WTC11 (cell line): ENCODE measurements around the gene NUTM2G. TPM values are rescaled to one million over a fixed set of nuclear protein-coding genes. Genes with fewer than 3 reads are reported as not detected.
"Not testable (repeated sequence)": the region's sequence is repeated elsewhere in the genome, so short reads cannot be mapped to it uniquely, and the experiment has no call there.

Experiments used
- ATAC-seq: fragments of 200-7000 bp; cut with Tn5 transposase; 2 replicates; pipeline ENCODE4 v1.10.0; 2021; ENCODE audit warnings: mild to moderate bottlenecking, moderate library complexity
- CTCF ChIA-PET: fragments of 300-600 bp; sonication (Branson Sonifier 250); formaldehyde crosslinking; loops from one replicate; lab custom pipeline; 2021; ENCODE audit warnings: antibody characterized with exemption; lab: Charles Lee
- POLR2A ChIA-PET: fragments of 350-600 bp; sonication (Branson Sonifier 250); formaldehyde crosslinking; loops from one replicate; lab custom pipeline; 2021; ENCODE audit warnings: antibody characterized with exemption; lab: Charles Lee
- DNase-seq: peaks from one replicate; pipeline ENCODE4 v3.0.0; 2021; ENCODE audit warnings: low spot score
- H3K27ac Mint-ChIP-seq: 2 replicates; pipeline ENCODE4 v1.8.0; 2021; ENCODE audit warnings: mixed read lengths
- H3K27me3 Mint-ChIP-seq: 2 replicates; pipeline ENCODE4 v1.8.0; 2021; ENCODE audit warnings: low read depth, mild to moderate bottlenecking, moderate library complexity, mixed read lengths
- H3K36me3 Mint-ChIP-seq: 2 replicates; pipeline ENCODE4 v1.8.0; 2021; ENCODE audit warnings: mixed read lengths
- H3K4me1 Mint-ChIP-seq: 2 replicates; pipeline ENCODE4 v1.8.0; 2022; ENCODE audit warnings: mixed read lengths
- H3K4me3 Mint-ChIP-seq: 2 replicates; pipeline ENCODE4 v1.8.0; 2021; ENCODE audit warnings: mild to moderate bottlenecking, moderate library complexity, mixed read lengths
- H3K9me3 Mint-ChIP-seq: 2 replicates; pipeline ENCODE4 v1.8.0; 2021; ENCODE audit warnings: mixed read lengths
- EMX1 ChIP-seq: fragments of 250-450 bp; sonication (Bioruptor Pico); IDR thresholded peaks from 2 replicates; pipeline ENCODE4 v1.8.0; 2021; ENCODE audit warnings: mild to moderate bottlenecking
- NFATC4 ChIP-seq: fragments of 250-450 bp; sonication (Bioruptor Pico); IDR thresholded peaks from 2 replicates; pipeline ENCODE4 v1.9.0; 2021; ENCODE audit warnings: mild to moderate bottlenecking
- TCF7 ChIP-seq: sonication (generic); formaldehyde crosslinking; IDR thresholded peaks from 2 replicates; pipeline ENCODE4 v1.8.0; 2022; ENCODE audit warnings: mild to moderate bottlenecking, low read depth, missing genetic modification reagents, moderate library complexity
- ZBTB21 ChIP-seq: sonication (generic); formaldehyde crosslinking; IDR thresholded peaks from 2 replicates; pipeline ENCODE4 v1.8.1; 2023; ENCODE audit warnings: mild to moderate bottlenecking, missing genetic modification reagents, borderline replicate concordance
- ZNF219 ChIP-seq: sonication (generic); formaldehyde crosslinking; IDR thresholded peaks from 2 replicates; pipeline ENCODE4 v1.8.0; 2023; ENCODE audit warnings: missing genetic modification reagents, mild to moderate bottlenecking, borderline replicate concordance
- total RNA-seq: library from RNA; stranded (reverse); gene quantifications from 3 replicates; pipeline ENCODE4 v1.2.3, GENCODE V29; 2021

NUTM2G gene
- total RNA-seq, 1 experiment from 2014 or later = 0.50 TPM

DNA sequence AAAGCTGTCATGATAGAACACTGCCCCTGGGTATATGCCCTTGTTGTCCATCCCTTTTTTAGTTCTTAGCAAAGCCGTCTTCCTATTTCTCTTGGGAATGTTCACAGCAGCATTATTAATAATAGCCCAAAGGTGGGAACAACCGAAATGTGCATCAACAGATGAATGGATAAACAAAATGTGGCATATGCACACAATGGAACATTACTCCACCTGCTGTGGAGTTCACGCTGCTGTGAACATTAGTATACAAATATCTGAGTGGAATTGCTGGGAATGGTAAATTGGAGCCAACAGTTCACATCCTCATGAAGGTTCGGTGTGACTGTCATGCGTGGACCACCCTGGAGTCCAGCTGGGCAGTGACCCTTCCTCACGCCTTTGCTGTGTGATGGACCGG is 36.5 kb upstream of the NUTM2G start:
- Mint-ChIP-seq H3K36me3 (peaks cover 11% of the 10 kb centered on the region), H3K9me3 (0 out of 2 replicates have a peak, but pooled peaks cover 3% of the 10 kb centered on the region), H3K27me3 (peaks cover 7% of the 10 kb centered on the region)
- ChIA-PET CTCF (no interaction called here), POLR2A (no interaction called here)
- no peak for ATAC-seq
- TF ChIP-seq ZBTB21 (CRISPR knock-in tag) (no peak), TCF7 (CRISPR knock-in tag) (no peak), ZNF219 (CRISPR knock-in tag) (no peak), NFATC4 (CRISPR knock-in tag) (no peak), EMX1 (CRISPR knock-in tag) (no peak)
- TF ChIP-seq, all 79 proteins: peak for 0
- no peak overlapping the region for H3K27ac Mint-ChIP-seq
- no peak for DNase-seq
- H3K4me1 Mint-ChIP-seq = no peaks in the 10 kb centered on the region
- H3K4me3 Mint-ChIP-seq = no peak overlapping the region

DNA sequence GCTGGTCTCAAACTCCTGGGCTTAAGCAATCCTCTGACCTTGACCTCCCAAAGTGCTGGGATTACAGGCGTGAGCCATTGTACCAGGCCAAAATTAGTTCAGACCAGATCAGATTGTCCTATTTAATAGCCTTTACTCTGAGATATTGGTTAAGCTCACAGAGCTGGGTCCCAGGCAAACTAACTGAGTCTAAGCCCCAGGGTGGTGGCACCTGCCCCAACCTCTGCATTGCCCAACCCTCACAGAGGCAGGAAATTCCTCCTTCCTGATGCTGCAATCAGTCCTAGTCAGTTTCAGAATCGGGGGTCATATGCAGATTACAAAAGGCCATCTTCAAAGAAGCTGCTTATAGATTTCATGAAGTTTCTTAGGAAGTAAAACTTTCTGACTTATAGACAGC is 28.6 kb upstream of the NUTM2G start:
- H3K36me3 Mint-ChIP-seq, H3K27me3 Mint-ChIP-seq, H3K9me3 Mint-ChIP-seq, CTCF ChIA-PET, DNase-seq, H3K27ac Mint-ChIP-seq, POLR2A ChIA-PET, ATAC-seq, H3K4me3 Mint-ChIP-seq, H3K4me1 Mint-ChIP-seq: not testable (repeated sequence)

DNA sequence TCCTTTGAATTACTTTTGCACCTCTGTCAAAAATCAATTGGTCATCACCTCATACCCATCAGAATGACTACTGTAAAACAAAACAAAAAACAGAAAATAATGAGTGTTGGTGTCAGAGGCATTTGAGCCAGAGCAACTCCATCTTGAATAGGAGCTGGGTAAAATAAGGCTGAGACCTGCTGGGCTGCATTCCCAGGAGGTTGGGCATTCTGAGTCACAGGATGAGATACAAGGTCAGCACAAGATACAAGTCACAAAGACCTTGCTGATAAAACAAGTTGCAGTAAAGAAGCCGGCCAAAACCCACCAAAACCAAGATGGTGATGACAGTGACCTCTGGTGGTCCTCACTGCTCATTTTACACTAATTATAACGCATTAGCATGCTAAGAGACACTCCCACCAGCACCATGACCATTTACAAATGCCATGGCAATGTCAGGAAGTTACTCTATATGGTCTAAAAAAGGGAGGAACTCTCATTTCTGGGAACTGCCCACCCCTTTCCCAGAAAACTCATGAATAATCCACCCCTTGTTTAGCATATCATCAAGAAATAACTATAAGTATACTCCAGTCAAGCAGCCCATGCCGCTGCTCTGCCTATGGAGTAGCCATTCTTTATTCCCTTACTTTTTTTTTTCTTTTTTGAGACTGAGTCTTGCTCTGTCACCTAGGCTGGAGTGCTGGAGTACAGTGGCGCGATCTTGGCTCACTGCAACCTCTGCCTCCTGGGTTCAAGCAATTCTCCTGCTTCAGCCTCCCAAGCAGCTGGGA is 23.5 kb upstream of the NUTM2G start:
- H3K4me3 Mint-ChIP-seq, DNase-seq, H3K27ac Mint-ChIP-seq, H3K36me3 Mint-ChIP-seq, CTCF ChIA-PET, ATAC-seq, POLR2A ChIA-PET, H3K27me3 Mint-ChIP-seq, H3K9me3 Mint-ChIP-seq, H3K4me1 Mint-ChIP-seq: not testable (repeated sequence)

DNA sequence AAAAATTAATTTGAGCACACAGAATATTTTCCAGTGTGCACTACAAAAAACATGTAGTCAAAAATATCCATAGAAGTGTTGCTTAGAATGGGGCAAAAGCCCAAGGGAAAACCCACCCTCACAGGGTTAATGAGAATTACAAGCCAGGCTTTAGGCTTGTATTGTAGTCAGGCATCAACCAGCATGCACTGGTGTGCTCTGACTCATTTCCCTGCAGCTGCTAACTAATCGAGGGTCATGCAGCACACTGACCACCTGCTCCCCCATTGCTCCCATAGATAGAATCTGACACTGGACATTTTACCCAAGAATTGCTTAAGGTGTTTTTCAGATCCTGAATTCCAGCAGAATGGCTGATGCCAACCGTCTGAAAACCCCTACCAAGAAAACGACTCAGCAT is 20.2 kb upstream of the NUTM2G start:
- POLR2A ChIA-PET, H3K27ac Mint-ChIP-seq, CTCF ChIA-PET, H3K36me3 Mint-ChIP-seq, H3K4me3 Mint-ChIP-seq, H3K9me3 Mint-ChIP-seq, H3K4me1 Mint-ChIP-seq, DNase-seq, H3K27me3 Mint-ChIP-seq, ATAC-seq: not testable (repeated sequence)

DNA sequence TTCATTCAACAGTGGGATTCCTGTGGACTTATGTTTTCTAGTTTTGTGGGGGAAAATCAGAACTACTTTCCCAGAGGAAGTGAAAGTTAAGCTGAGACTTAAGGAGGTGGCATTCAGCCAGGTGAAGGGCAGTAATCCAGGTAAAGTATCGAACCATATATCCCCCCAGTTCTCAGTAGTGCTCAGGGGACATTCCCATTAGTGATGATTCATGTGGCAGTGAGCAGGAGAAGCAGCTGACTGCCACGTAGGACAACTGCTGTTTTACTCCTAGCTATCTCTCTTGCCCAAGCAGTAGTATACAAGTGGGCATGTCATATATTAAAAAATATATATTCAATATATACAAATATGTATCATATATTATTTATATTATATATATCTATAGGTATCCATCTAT is 13.1 kb upstream of the NUTM2G start:
- H3K27ac Mint-ChIP-seq, POLR2A ChIA-PET, H3K9me3 Mint-ChIP-seq, ATAC-seq, H3K36me3 Mint-ChIP-seq, CTCF ChIA-PET, H3K4me1 Mint-ChIP-seq, H3K27me3 Mint-ChIP-seq, DNase-seq, H3K4me3 Mint-ChIP-seq: not testable (repeated sequence)

DNA sequence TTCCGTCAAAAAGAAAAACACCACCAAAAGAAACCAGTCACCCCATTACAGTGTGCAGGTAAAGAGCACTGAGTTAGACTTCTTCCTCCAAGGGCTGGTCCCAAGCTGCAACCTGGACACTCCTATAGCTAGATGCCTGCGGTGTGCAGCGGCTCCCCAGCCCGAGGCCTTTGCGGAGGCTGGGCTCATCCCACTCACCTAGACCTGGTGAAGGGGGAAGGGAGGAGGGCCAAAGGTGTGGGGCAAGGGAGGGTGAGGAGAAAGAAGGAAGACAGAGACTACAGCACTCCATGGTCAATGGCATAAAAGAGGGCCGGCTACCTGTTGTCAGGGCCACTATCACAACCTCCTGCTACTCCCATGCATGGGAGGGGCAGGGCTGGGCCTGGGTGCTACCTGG is 12.1 kb upstream of the NUTM2G start:
- H3K4me1 Mint-ChIP-seq, CTCF ChIA-PET, H3K36me3 Mint-ChIP-seq, POLR2A ChIA-PET, H3K4me3 Mint-ChIP-seq, H3K27ac Mint-ChIP-seq, H3K27me3 Mint-ChIP-seq, H3K9me3 Mint-ChIP-seq, DNase-seq: not testable (repeated sequence)
- peak; percentile 52 for ATAC-seq

DNA sequence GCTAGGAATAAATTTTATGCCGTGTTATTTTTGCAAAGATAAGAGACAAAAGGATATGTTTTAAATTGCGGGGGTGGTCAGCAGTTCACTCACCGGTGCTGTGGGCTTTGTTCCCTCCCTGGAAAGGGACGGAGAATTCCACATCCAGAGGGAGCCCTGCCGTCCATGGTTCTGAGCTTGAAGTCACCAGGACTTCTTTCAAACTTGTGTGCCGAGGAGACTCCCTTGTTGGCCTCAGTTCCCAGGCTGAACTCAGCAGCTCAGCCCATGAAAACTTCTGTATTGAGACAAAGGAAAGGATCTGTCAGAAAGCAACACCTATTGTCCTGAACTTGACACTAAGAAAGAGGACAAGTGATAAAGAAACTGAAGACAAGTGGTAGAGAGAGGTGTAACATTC is 10.1 kb upstream of the NUTM2G start:
- DNase-seq, H3K27me3 Mint-ChIP-seq, H3K4me1 Mint-ChIP-seq, CTCF ChIA-PET, H3K4me3 Mint-ChIP-seq, H3K9me3 Mint-ChIP-seq, H3K36me3 Mint-ChIP-seq, H3K27ac Mint-ChIP-seq, POLR2A ChIA-PET: not testable (repeated sequence)
- ATAC-seq = peak; percentile 26; the same call in 1 of the 2 replicates

DNA sequence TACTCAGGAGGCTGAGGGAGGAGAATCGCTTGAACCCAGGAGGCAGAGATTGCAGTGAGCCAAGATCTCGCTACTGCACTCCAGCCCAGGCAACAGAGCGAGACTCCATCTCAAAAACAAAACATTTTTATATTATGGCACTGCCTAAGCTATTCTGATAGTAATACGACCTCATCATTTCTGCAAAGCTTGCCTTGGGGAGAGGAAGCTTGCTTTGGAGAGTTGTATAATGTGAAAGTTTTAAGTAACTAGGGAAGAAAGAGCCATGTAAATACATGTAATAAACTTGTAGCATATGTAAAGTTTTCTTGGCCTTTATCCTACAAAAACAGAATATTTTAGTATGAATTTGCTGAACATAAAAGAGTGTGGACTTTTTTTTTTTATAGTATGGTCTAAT is 7.8 kb upstream of the NUTM2G start:
- ATAC-seq, H3K9me3 Mint-ChIP-seq, POLR2A ChIA-PET, CTCF ChIA-PET, H3K36me3 Mint-ChIP-seq, H3K4me3 Mint-ChIP-seq, DNase-seq, H3K4me1 Mint-ChIP-seq, H3K27me3 Mint-ChIP-seq, H3K27ac Mint-ChIP-seq: not testable (repeated sequence)

DNA sequence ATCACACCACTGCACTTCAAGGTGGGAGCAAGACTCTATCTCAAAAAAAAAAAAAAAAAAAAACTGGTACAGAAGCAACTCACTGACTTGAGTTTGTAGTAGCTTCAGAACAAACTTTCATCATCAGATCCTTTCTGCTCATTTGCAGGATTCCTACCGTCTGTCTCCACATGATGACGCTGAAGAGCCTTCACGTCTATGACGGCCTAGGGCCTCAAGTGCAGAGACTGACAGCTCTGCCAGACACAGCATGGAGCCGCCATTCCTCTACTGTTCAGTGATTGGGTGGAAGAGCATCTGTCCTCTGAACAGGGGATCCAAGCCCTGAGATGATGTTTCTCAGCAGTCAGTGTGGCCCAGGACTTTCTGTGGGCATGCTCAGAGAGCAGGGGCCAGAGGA is 3.1 kb upstream of the NUTM2G start:
- DNase-seq, H3K27ac Mint-ChIP-seq, H3K9me3 Mint-ChIP-seq, CTCF ChIA-PET, H3K36me3 Mint-ChIP-seq, ATAC-seq, POLR2A ChIA-PET, H3K4me3 Mint-ChIP-seq, H3K4me1 Mint-ChIP-seq, H3K27me3 Mint-ChIP-seq: not testable (repeated sequence)

DNA sequence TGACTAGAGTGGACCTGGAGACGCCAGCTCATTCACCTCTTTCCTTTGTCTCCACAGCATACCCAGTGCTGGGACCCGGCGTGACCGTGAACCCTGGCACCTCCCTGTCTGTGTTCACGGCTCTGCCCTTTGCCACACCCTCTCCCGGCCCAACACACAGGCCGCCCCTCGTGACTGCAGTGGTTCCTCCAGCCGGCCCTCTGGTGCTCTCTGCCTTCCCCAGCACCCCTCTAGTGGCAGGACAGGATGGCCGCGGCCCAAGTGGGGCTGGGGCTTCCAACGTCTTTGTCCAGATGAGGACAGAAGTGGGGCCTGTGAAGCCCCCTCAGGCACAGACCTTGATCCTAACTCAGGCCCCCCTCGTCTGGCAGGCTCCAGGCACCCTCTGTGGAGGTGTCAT is 3.0 kb downstream of the NUTM2G start:
- CTCF ChIA-PET, H3K4me3 Mint-ChIP-seq, H3K36me3 Mint-ChIP-seq, H3K27me3 Mint-ChIP-seq, POLR2A ChIA-PET, H3K27ac Mint-ChIP-seq, H3K9me3 Mint-ChIP-seq: not testable (repeated sequence)
- ATAC-seq = peak; percentile 89
- peak; percentile 54 for DNase-seq
- peaks cover 13% of the 10 kb centered on the region for H3K4me1 Mint-ChIP-seq

DNA sequence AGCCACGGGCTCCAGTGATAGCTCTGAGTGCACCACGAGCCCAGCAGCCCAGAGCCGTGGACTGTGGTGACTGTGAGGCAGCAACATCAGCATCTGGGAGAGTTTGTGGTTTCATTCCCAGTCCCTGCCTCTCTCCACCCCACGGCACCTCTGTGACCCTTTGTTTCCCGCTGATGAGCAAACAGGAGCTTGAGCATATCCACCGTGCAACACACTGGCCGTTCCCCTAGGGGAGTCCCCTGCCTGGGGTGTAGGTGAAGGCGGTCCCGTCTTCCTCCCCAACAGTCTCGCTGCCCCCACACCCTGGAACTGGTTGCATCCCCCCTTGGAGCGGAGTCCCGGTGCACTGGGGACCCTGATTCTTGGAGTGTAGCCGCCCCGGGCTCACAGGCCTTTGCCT is 5.5 kb downstream of the NUTM2G start:
- POLR2A ChIA-PET, CTCF ChIA-PET, H3K27ac Mint-ChIP-seq, DNase-seq, ATAC-seq, H3K9me3 Mint-ChIP-seq, H3K36me3 Mint-ChIP-seq, H3K4me1 Mint-ChIP-seq, H3K4me3 Mint-ChIP-seq, H3K27me3 Mint-ChIP-seq: not testable (repeated sequence)

DNA sequence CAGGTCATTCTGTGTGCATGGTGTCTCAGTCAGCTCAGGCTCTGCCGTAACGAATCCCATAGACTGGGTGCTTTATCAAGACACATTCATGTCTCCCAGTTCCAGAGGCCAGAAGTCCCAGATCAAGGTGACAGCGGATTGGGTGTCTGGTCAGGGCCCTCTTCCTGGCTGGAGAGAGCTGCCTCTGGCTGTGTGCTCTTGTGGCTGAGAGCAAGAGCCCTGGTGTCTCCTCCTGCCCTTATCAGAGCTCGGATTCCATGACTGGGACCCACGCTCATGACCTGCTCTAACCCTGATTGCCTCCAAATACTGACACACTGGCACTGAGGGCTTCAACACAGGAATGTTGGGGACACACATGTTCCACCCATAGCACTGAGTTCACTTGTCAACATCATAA is 6.1 kb downstream of the NUTM2G start:
- H3K4me1 Mint-ChIP-seq, POLR2A ChIA-PET, CTCF ChIA-PET, H3K4me3 Mint-ChIP-seq, DNase-seq, ATAC-seq, H3K27me3 Mint-ChIP-seq, H3K9me3 Mint-ChIP-seq, H3K36me3 Mint-ChIP-seq: not testable (repeated sequence)
- peak overlapping the region; percentile 50; the same call in 1 of the 2 replicates for H3K27ac Mint-ChIP-seq
